Neural crest cell (in vitro differentiated cells): ENCODE measurements around the gene TTYH2. TPM values are rescaled to one million over a fixed set of nuclear protein-coding genes. Genes with fewer than 3 reads are reported as not detected.

ENCODE experiments used
- DNase-seq: peaks from one replicate; pipeline ENCODE4 v3.0.0; 2021; ENCODE audit warnings: low read depth, mixed read lengths, low spot score
- H3K27ac Mint-ChIP-seq: one replicate; pipeline ENCODE4 v1.8.0; 2021; ENCODE audit warnings: mild to moderate bottlenecking, mixed read lengths; ENCODE audit not compliant: unreplicated experiment
- H3K27me3 Mint-ChIP-seq: 2 replicates; pipeline ENCODE4 v1.8.0; 2021; ENCODE audit warnings: low read depth, mild to moderate bottlenecking, mixed read lengths
- H3K36me3 Mint-ChIP-seq: 2 replicates; pipeline ENCODE4 v1.8.0; 2021; ENCODE audit warnings: low read depth, mild to moderate bottlenecking, mixed read lengths
- H3K4me1 Mint-ChIP-seq: 2 replicates; pipeline ENCODE4 v1.8.0; 2021; ENCODE audit warnings: mixed read lengths
- H3K4me3 Mint-ChIP-seq: one replicate; pipeline ENCODE4 v1.8.0; 2021; ENCODE audit warnings: mild to moderate bottlenecking, mixed read lengths
- H3K9me3 Mint-ChIP-seq: 2 replicates; pipeline ENCODE4 v1.8.0; 2021; ENCODE audit warnings: mixed read lengths
- CTCF ChIP-seq: fragments of 200-600 bp; sonication (generic); conservative IDR thresholded peaks from 2 replicates; pipeline ENCODE4 v1.5.0; 2021; ENCODE audit warnings: antibody characterized with exemption, mild to moderate bottlenecking
- total RNA-seq: library from RNA; stranded (reverse); gene quantifications from 2 replicates; pipeline ENCODE4 v1.2.1, GENCODE V29; 2021

Gene TTYH2
- total RNA-seq, 1 donor from 2014 or later: 3.0 TPM

- Mint-ChIP-seq H3K4me3 (no peak overlapping the region), H3K27me3 (peaks cover 18% of the 10 kb centered on the region), H3K27ac (no peak overlapping the region), H3K9me3 (no peaks in the 10 kb centered on the region), H3K36me3 (no peaks in the 10 kb centered on the region), H3K4me1 (peaks cover 5% of the 10 kb centered on the region)
- DNase-seq: no peak
- TF ChIP-seq CTCF: no peak
Measured at GRCh38 chr17:74172700-74173099, 40.7 kb upstream of the TTYH2 start.

- H3K27me3 Mint-ChIP-seq: peaks cover 20% of the 10 kb centered on the region
- H3K9me3 Mint-ChIP-seq: no peaks in the 10 kb centered on the region
- H3K27ac Mint-ChIP-seq: no peak overlapping the region
Measured at GRCh38 chr17:74176546-74177001, 36.8 kb upstream of the TTYH2 start.

GRCh38 chr17:74177018-74177450 lies 36.3 kb upstream of the TTYH2 start:
- Mint-ChIP-seq H3K27me3 (peaks cover 22% of the 10 kb centered on the region), H3K27ac (no peak overlapping the region), H3K36me3 (no peaks in the 10 kb centered on the region), H3K4me3 (peak overlapping the region; percentile 58), H3K9me3 (no peaks in the 10 kb centered on the region), H3K4me1 (peaks cover 11% of the 10 kb centered on the region)
- DNase-seq: no peak
- no peak for TF ChIP-seq CTCF

More at GRCh38 chr17:74176546-74177001, 36.8 kb upstream of the TTYH2 start:
- Mint-ChIP-seq H3K4me3 (peak overlapping the region; percentile 58), H3K4me1 (peaks cover 11% of the 10 kb centered on the region), H3K36me3 (no peaks in the 10 kb centered on the region)
- peak; percentile 86 for TF ChIP-seq CTCF
- DNase-seq: peak; percentile 81

- H3K27ac Mint-ChIP-seq: no peak overlapping the region
- TF ChIP-seq CTCF: no peak
- H3K36me3 Mint-ChIP-seq: no peaks in the 10 kb centered on the region
- H3K9me3 Mint-ChIP-seq: no peaks in the 10 kb centered on the region
- peaks cover 15% of the 10 kb centered on the region for H3K27me3 Mint-ChIP-seq
- H3K4me1 Mint-ChIP-seq: peaks cover 11% of the 10 kb centered on the region
- no peak for DNase-seq
- H3K4me3 Mint-ChIP-seq: no peak overlapping the region
Measured at GRCh38 chr17:74179576-74179975, 33.8 kb upstream of the TTYH2 start.

- DNase-seq: no peak
- Mint-ChIP-seq H3K4me1 (peaks cover 11% of the 10 kb centered on the region), H3K4me3 (no peak overlapping the region), H3K9me3 (no peaks in the 10 kb centered on the region), H3K36me3 (no peaks in the 10 kb centered on the region), H3K27me3 (peaks cover 10% of the 10 kb centered on the region), H3K27ac (no peak overlapping the region)
- TF ChIP-seq CTCF: no peak
Measured at GRCh38 chr17:74180336-74180735, 33.0 kb upstream of the TTYH2 start.

GRCh38 chr17:74181341-74181740 lies 32.0 kb upstream of the TTYH2 start:
- Mint-ChIP-seq H3K36me3 (no peaks in the 10 kb centered on the region), H3K4me1 (peaks cover 11% of the 10 kb centered on the region), H3K27ac (no peak overlapping the region), H3K27me3 (peaks cover 10% of the 10 kb centered on the region), H3K9me3 (no peaks in the 10 kb centered on the region), H3K4me3 (no peak overlapping the region)
- no peak for DNase-seq
- TF ChIP-seq CTCF: no peak
